ENCODE measurements around the gene RNF38.

The RNF38 gene

DNA sequence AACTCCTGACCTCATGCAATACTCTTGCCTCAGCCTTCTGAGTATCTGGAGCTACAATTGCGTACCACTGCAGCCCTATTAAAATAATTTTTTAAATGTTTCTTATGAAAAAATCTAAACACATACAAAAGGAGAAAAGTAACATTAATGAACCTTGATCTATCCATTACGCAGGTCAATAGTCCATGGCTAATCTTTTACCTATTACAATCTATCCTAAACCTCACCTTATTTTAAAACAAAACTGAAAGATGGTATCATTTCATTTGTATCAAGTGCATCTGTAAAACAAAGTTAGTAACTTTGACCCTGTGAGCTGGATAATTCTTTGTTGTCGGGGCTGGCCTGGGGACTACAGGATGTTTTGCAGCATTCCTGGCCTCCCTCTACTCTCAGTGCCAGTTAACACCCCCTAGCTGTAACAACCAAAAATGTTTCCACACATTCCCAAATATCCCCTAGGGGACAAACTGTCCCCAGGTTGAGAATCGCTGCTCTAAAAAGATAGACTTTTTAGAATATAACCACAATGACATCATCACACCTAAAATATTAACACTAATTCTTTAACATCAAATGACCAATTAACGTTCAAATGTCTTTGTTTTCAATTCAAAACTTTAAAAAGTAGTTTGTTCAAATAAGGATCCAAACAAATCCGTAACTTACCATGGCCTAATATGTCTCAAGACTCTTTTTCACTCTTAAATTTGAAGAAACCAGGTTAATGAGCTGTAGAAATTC lies 54.8 kb downstream of the RNF38 start:
- TF ChIP-seq, protein P1, sequence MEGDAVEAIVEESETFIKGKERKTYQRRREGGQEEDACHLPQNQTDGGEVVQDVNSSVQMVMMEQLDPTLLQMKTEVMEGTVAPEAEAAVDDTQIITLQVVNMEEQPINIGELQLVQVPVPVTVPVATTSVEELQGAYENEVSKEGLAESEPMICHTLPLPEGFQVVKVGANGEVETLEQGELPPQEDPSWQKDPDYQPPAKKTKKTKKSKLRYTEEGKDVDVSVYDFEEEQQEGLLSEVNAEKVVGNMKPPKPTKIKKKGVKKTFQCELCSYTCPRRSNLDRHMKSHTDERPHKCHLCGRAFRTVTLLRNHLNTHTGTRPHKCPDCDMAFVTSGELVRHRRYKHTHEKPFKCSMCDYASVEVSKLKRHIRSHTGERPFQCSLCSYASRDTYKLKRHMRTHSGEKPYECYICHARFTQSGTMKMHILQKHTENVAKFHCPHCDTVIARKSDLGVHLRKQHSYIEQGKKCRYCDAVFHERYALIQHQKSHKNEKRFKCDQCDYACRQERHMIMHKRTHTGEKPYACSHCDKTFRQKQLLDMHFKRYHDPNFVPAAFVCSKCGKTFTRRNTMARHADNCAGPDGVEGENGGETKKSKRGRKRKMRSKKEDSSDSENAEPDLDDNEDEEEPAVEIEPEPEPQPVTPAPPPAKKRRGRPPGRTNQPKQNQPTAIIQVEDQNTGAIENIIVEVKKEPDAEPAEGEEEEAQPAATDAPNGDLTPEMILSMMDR (IDR thresholded peaks at IDR 0.05; ENCODE audit: insufficient read depth, low read length, missing control alignments): no peak
- DNase-seq (ENCODE audit: low read depth, low spot score): no peak
- POLR2A ChIA-PET: no interaction called here
- CTCF ChIA-PET: interaction anchor here (0.6 to 10.6 kb wide), 4 partner anchors 16 to 1403 kb away, joined by 3 to 97 read pairs (median 6); no protein-coding TSS in a partner anchor
- no peak overlapping the region for H3K4me3 ChIP-seq (ENCODE audit: low read depth, low read length)

DNA sequence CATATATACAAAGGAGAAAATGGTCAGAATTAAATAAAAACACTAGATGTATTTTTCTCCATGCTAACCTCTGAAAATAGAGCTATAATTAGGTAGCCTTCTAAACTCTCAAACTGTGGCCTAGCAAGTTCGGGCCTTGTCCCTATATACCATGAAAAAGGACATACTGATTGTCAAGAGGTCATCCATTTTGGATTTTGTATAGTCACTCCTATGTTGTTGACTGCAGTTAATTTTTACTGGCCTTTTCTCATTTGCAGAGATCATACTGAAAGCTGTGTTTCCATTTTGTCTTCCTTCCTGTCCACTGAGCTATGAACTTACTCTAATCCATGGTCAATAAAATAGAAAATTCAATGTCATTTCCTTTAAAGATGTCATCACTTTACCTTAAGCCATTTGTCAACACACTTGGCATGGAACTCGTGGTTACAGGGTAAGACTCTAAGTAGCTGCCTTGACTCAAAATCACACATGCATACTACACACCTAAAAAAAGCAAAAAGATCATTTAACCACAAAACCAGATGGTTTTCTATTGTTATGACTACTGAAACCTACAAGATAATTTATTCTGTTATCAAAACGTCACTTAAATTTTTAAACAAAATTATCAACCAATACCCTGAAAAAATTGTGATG lies 58.0 kb downstream of the RNF38 start:
- POLR2A ChIA-PET: no interaction called here
- TF ChIP-seq, protein P1 (IDR thresholded peaks at IDR 0.05; ENCODE audit: insufficient read depth, low read length, missing control alignments): no peak
- H3K4me3 ChIP-seq (ENCODE audit: low read depth, low read length): no peak overlapping the region
- CTCF ChIA-PET: interaction anchor here (0.6 to 10.6 kb wide), 2 partner anchors 13 to 129 kb away, joined by 3 to 97 read pairs; no protein-coding TSS in a partner anchor
- DNase-seq (ENCODE audit: low read depth, low spot score): no peak

DNA sequence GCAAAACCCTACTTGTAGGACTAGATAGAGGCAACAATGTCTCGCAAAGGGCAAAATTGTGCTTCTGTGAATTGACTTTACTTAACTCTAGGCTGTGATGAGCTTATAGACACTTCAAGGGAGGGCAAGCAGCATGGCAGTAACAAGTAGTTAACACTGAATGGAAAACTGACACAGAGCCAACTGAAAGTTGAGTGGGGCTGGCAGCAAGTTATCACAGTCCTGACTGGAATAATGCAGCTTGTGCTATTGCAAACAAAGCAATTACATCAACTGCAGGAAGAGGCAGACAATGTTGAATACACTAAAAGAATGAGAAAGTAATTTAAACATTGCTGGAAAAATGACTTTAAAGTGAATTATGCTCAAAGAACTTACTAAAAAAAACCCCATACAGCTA lies 62.2 kb downstream of the RNF38 start:
- no peak overlapping the region for H3K4me3 ChIP-seq (ENCODE audit: low read depth, low read length)
- ChIA-PET CTCF (interaction anchor here (1.7 to 10.6 kb wide), 2 partner anchors 8 to 144 kb away, joined by 4 to 97 read pairs; no protein-coding TSS in a partner anchor), POLR2A (no interaction called here)
- TF ChIP-seq, protein P1 (IDR thresholded peaks at IDR 0.05; ENCODE audit: insufficient read depth, low read length, missing control alignments): no peak
- no peak for DNase-seq (ENCODE audit: low read depth, low spot score)

DNA sequence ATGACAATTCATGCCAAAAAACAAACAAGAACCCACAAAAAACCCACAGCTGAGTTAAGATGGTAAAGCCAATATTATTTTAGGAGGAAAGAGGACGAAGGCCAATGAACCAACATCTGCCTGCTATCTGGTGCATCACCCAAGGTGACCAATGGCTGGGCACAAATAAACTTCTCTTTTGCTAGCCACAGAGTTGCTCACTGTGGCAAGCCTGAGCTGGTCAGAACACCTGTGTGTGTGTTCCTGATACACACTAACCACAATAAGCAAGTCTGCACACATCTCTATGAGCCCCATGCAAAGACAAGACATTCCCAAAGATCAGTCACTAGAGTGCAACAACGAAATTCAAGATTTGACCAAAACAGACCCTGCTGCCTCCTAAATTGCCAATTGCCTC lies 63.1 kb downstream of the RNF38 start:
- POLR2A ChIA-PET: no interaction called here
- CTCF ChIA-PET: interaction anchor here (1.7 to 10.6 kb wide), 2 partner anchors 8 to 143 kb away, joined by 4 to 97 read pairs; no protein-coding TSS in a partner anchor
- no peak overlapping the region for H3K4me3 ChIP-seq (ENCODE audit: low read depth, low read length)
- TF ChIP-seq, protein P1 (IDR thresholded peaks at IDR 0.05; ENCODE audit: insufficient read depth, low read length, missing control alignments): no peak
- no peak for DNase-seq (ENCODE audit: low read depth, low spot score)

DNA sequence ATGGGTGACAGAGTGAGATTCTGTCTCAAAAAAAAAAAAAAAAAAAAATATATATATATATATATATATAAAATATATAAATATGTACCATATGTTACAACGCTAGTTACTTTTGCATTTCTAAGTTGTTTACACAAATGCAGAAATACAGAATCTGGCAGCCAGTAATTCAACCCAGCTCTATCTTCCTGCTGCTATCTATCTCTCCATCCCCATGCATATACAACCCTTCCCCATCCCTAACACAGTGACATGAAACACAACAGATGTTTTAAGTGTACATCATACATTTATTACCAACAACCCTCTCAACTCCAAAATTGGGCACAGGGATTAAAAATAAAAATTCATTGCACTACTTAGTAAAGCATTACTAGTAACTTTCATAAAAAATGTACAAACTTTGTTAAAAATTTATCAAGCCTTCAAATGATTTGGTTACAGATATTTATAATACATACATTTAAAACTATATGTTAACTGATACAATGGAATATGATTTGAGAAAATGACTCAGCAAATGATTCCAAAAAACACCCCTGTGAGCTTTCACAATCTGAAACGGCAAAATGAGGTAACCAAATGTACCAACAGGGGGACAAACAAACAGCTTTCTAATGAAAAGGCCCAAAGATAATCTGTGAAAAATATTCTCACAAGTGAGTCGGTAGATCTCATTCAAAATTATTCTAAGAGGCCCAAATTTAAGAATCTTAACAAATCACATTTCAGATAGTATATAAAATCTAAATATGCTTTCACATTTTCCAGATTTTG lies 63.8 kb downstream of the RNF38 start:
- CTCF ChIA-PET: interaction anchor here (1.1 to 10.6 kb wide), 3 partner anchors 7 to 85 kb away, joined by 3 to 97 read pairs (median 4); no protein-coding TSS in a partner anchor
- H3K4me3 ChIP-seq (ENCODE audit: low read depth, low read length): no peak overlapping the region
- TF ChIP-seq, protein P1 (IDR thresholded peaks at IDR 0.05; ENCODE audit: insufficient read depth, low read length, missing control alignments): no peak
- POLR2A ChIA-PET: no interaction called here
- no peak for DNase-seq (ENCODE audit: low read depth, low spot score)

All from AG04449 (cell line).